Muscle of leg (tissue), 11 donors: ENCODE data around the gene SMARCC2. TPM values are rescaled to one million over a fixed set of nuclear protein-coding genes. Genes with fewer than 3 reads are reported as not detected.

Experiments used
- DNase-seq: peaks from one replicate; pipeline ENCODE4 v3.0.0; 2013
- H3K27ac ChIP-seq: one replicate; pipeline ENCODE4 v1.5.1; 2013; ENCODE audit warnings: mild to moderate bottlenecking, low read length, control low read depth
- H3K27me3 ChIP-seq: one replicate; pipeline ENCODE4 v1.6.1; 2013; ENCODE audit warnings: low read length; ENCODE audit not compliant: control insufficient read depth, insufficient read depth
- H3K36me3 ChIP-seq: one replicate; pipeline ENCODE4 v1.6.1; 2013; ENCODE audit warnings: low read length; ENCODE audit not compliant: control insufficient read depth, insufficient read depth
- H3K4me1 ChIP-seq: one replicate; pipeline ENCODE4 v1.6.1; 2013; ENCODE audit warnings: low read length; ENCODE audit not compliant: control insufficient read depth, insufficient read depth
- H3K4me3 ChIP-seq: one replicate; pipeline ENCODE4 v1.5.1; 2013; ENCODE audit warnings: low read length, control low read depth
- H3K9me3 ChIP-seq: replicated peaks from 2 replicates; pipeline ENCODE4 v1.6.1; 2013; ENCODE audit warnings: low read depth, low read length; ENCODE audit not compliant: control insufficient read depth
- WGBS: methylation state at CpG from one replicate; pipeline ENCODE4 v1.1.5; 2013; ENCODE audit warnings: missing lambda C conversion rate; ENCODE audit not compliant: insufficient coverage; 5-methylcytosine and 5-hydroxymethylcytosine counted together
- polyA plus RNA-seq, 8 donors: library from polyadenylated mRNA; unstranded; fragments of 120-200 nt; gene quantifications; one replicate each; pipeline versions ENCODE4 v1.2.1 to v1.2.3, GENCODE V29; 2013; ENCODE audit warnings: inconsistent platforms in 1 of 8, low replicate concordance in 1 of 8; ENCODE audit not compliant: insufficient read length in 8 of 8, insufficient read depth in 1 of 8
- total RNA-seq: library from RNA; stranded (reverse); fragments of 120-200 nt; gene quantifications from one replicate; pipeline ENCODE4 v1.2.4, GENCODE V29; 2013

Gene SMARCC2
- total and polyA plus RNA-seq, 9 donors: 46.8 to 71.7 (median 55.3) TPM

GRCh38 chr12:56229082-56229481 is 39.8 kb upstream of the SMARCC2 start:
- Histone ChIP-seq H3K4me1 (peaks cover 9% of the 10 kb centered on the region), H3K9me3 (no peaks in the 10 kb centered on the region), H3K27me3 (no peaks in the 10 kb centered on the region), H3K4me3 (no peak overlapping the region), H3K36me3 (peaks cover 6% of the 10 kb centered on the region), H3K27ac (no peak overlapping the region)
- no peak for DNase-seq
- WGBS: 78% methylated on average over 7 of the region's 7 CpGs

- H3K4me3 ChIP-seq: peak overlapping the region; percentile 71
- H3K36me3 ChIP-seq: peaks cover 6% of the 10 kb centered on the region
- 85% methylated on average over 7 of the region's 11 CpGs for WGBS
- H3K9me3 ChIP-seq: no peaks in the 10 kb centered on the region
- no peaks in the 10 kb centered on the region for H3K27me3 ChIP-seq
- no peak for DNase-seq
- peaks cover 36% of the 10 kb centered on the region for H3K4me1 ChIP-seq
- H3K27ac ChIP-seq: peak overlapping the region; percentile 89
Observed at GRCh38 chr12:56224954-56225353, 35.7 kb upstream of the SMARCC2 start.

GRCh38 chr12:56224102-56224701 is 34.9 kb upstream of the SMARCC2 start, which contains the start of gene NABP2:
TSS of gene NABP2 (plus strand) at chr12:56224342. CDS start at chr12:56224857, 515 bp downstream.
- WGBS: 1% methylated on average over 25 of the region's 41 CpGs
- H3K27me3 ChIP-seq: no peaks in the 10 kb centered on the region
- H3K4me3 ChIP-seq: peak within 1 kb of the TSS; percentile 71
- H3K27ac ChIP-seq: peak within 1 kb of the TSS; percentile 90
- H3K4me1 ChIP-seq: peaks cover 38% of the 10 kb centered on the region
- H3K9me3 ChIP-seq: no peaks in the 10 kb centered on the region
- DNase-seq: peak; percentile 100
- H3K36me3 ChIP-seq: peaks cover 10% of the 10 kb centered on the region

- H3K27ac ChIP-seq: peak overlapping the region; percentile 90
- DNase-seq: no peak
- peaks cover 38% of the 10 kb centered on the region for H3K4me1 ChIP-seq
- H3K4me3 ChIP-seq: peak overlapping the region; percentile 9
- peaks cover 8% of the 10 kb centered on the region for H3K36me3 ChIP-seq
- WGBS: 0% methylated on average over 2 of the region's 15 CpGs
- H3K27me3 ChIP-seq: no peaks in the 10 kb centered on the region
- H3K9me3 ChIP-seq: no peaks in the 10 kb centered on the region
Observed at GRCh38 chr12:56223571-56224101, 34.4 kb upstream of the SMARCC2 start.

- Histone ChIP-seq H3K27ac (peak overlapping the region; percentile 99), H3K9me3 (no peaks in the 10 kb centered on the region), H3K36me3 (peaks cover 11% of the 10 kb centered on the region), H3K4me3 (peak overlapping the region; percentile 97), H3K4me1 (peaks cover 38% of the 10 kb centered on the region), H3K27me3 (no peaks in the 10 kb centered on the region)
- no peak for DNase-seq
- WGBS: no CpG with 5 or more reads among the region's 4 CpGs
Observed at GRCh38 chr12:56222531-56222895, 33.2 kb upstream of the SMARCC2 start.

GRCh38 chr12:56221757-56222530 is 32.7 kb upstream of the SMARCC2 start, which contains the start of gene RNF41:
TSS of gene RNF41 (minus strand) at chr12:56221922. CDS start at chr12:56214047, 7,875 bp downstream.
- peaks cover 9% of the 10 kb centered on the region for H3K36me3 ChIP-seq
- H3K27ac ChIP-seq: peak within 1 kb of the TSS; percentile 99
- H3K4me1 ChIP-seq: peaks cover 38% of the 10 kb centered on the region
- no peaks in the 10 kb centered on the region for H3K9me3 ChIP-seq
- H3K27me3 ChIP-seq: no peaks in the 10 kb centered on the region
- DNase-seq: peak; percentile 99
- 0% methylated on average over 17 of the region's 42 CpGs for WGBS
- H3K4me3 ChIP-seq: peak within 1 kb of the TSS; percentile 97

- Histone ChIP-seq H3K4me3 (peak overlapping the region; percentile 97), H3K27me3 (no peaks in the 10 kb centered on the region), H3K36me3 (peaks cover 14% of the 10 kb centered on the region), H3K4me1 (peaks cover 38% of the 10 kb centered on the region), H3K9me3 (no peaks in the 10 kb centered on the region), H3K27ac (peak overlapping the region; percentile 99)
- 0% methylated on average over 13 of the region's 21 CpGs for WGBS
- peak; percentile 85 for DNase-seq
Observed at GRCh38 chr12:56221232-56221756, 32.0 kb upstream of the SMARCC2 start.

GRCh38 chr12:56220611-56221231 is 31.4 kb upstream of the SMARCC2 start:
- 27% methylated on average over 3 of the region's 10 CpGs for WGBS
- DNase-seq: peak; percentile 44
- H3K27ac ChIP-seq: peak overlapping the region; percentile 99
- no peaks in the 10 kb centered on the region for H3K9me3 ChIP-seq
- H3K27me3 ChIP-seq: no peaks in the 10 kb centered on the region
- peaks cover 16% of the 10 kb centered on the region for H3K36me3 ChIP-seq
- H3K4me1 ChIP-seq: peaks cover 38% of the 10 kb centered on the region
- H3K4me3 ChIP-seq: peak overlapping the region; percentile 97

- DNase-seq: no peak
- Histone ChIP-seq H3K9me3 (no peaks in the 10 kb centered on the region), H3K4me3 (no peak overlapping the region), H3K27ac (no peak overlapping the region), H3K4me1 (peaks cover 33% of the 10 kb centered on the region), H3K36me3 (peaks cover 20% of the 10 kb centered on the region), H3K27me3 (no peaks in the 10 kb centered on the region)
- WGBS: 73% methylated on average over 2 of the region's 9 CpGs
Observed at GRCh38 chr12:56219840-56220239, 30.6 kb upstream of the SMARCC2 start.

GRCh38 chr12:56216461-56216860 is 27.2 kb upstream of the SMARCC2 start:
- 92% methylated on average over 2 of the region's 3 CpGs for WGBS

More at GRCh38 chr12:56216461-56216860, 27.2 kb upstream of the SMARCC2 start:
- H3K4me3 ChIP-seq: no peak overlapping the region
- H3K27ac ChIP-seq: no peak overlapping the region
- peaks cover 13% of the 10 kb centered on the region for H3K4me1 ChIP-seq
- peaks cover 48% of the 10 kb centered on the region for H3K36me3 ChIP-seq
- H3K27me3 ChIP-seq: no peaks in the 10 kb centered on the region
- no peaks in the 10 kb centered on the region for H3K9me3 ChIP-seq
- DNase-seq: no peak
